Natural killer cell (primary cell): ENCODE data around the gene MICU2. TPM values are rescaled to one million over a fixed set of nuclear protein-coding genes. Genes with fewer than 3 reads are reported as not detected.

Experiments
- ATAC-seq, 3 donors: fragments of 150-1000 bp in 2 of 3; fragments of 200-7000 bp in 1 of 3; cut with Tn5 transposase; 1 replicate in 1 of 3; 2 replicates in 2 of 3; pipeline ENCODE4 v1.10.0; 2021; ENCODE audit warnings: mild to moderate bottlenecking in 2 of 3, moderate library complexity in 2 of 3
- DNase-seq, 2 donors: peaks; one replicate each; pipeline versions ENCODE4 v3.0.0 to v3.0.0-alpha.2; 2013 to 2021; ENCODE audit warnings: mixed read lengths in 1 of 2
- H3K27ac ChIP-seq: one replicate; pipeline ENCODE4 v1.5.1; 2013; ENCODE audit warnings: mild to moderate bottlenecking, low read length
- H3K27me3 ChIP-seq: one replicate; pipeline ENCODE4 v1.6.1; 2013; ENCODE audit warnings: low read length; ENCODE audit not compliant: control insufficient read depth, insufficient read depth
- H3K36me3 ChIP-seq: one replicate; pipeline ENCODE4 v1.6.1; 2013; ENCODE audit warnings: low read length; ENCODE audit not compliant: control insufficient read depth, insufficient read depth
- H3K4me1 ChIP-seq: one replicate; pipeline ENCODE4 v1.6.1; 2013; ENCODE audit warnings: low read length; ENCODE audit not compliant: control insufficient read depth, insufficient read depth
- H3K4me3 ChIP-seq: one replicate; pipeline ENCODE4 v1.5.1; 2013; ENCODE audit warnings: low read length
- H3K9me3 ChIP-seq: one replicate; pipeline ENCODE4 v1.6.1; 2013; ENCODE audit warnings: low read length; ENCODE audit not compliant: control insufficient read depth, insufficient read depth
- H3K27ac Mint-ChIP-seq, 2 donors: one replicate each; pipeline ENCODE4 v1.8.0; 2022; ENCODE audit warnings: mild to moderate bottlenecking in 2 of 2, mixed read lengths in 2 of 2, moderate library complexity in 1 of 2
- H3K27me3 Mint-ChIP-seq, 2 donors: one replicate each; pipeline ENCODE4 v1.8.0; 2022; ENCODE audit warnings: low read depth in 2 of 2, mixed read lengths in 2 of 2
- H3K36me3 Mint-ChIP-seq: one replicate; pipeline ENCODE4 v1.8.0; 2022; ENCODE audit warnings: mixed read lengths
- H3K4me1 Mint-ChIP-seq, 2 donors: one replicate each; pipeline ENCODE4 v1.8.0; 2022; ENCODE audit warnings: mixed read lengths in 2 of 2
- H3K4me3 Mint-ChIP-seq: one replicate; pipeline ENCODE4 v1.8.0; 2022; ENCODE audit warnings: mild to moderate bottlenecking, moderate library complexity, mixed read lengths
- H3K9me3 Mint-ChIP-seq, 2 donors: one replicate each; pipeline ENCODE4 v1.8.0; 2022; ENCODE audit warnings: mixed read lengths in 2 of 2
- WGBS: methylation state at CpG from one replicate; pipeline ENCODE4 v1.1.7; 2013; ENCODE audit warnings: missing lambda C conversion rate; ENCODE audit not compliant: insufficient coverage; 5-methylcytosine and 5-hydroxymethylcytosine counted together
- intact Hi-C: fragments of 100-400 bp; cut with micrococcal nuclease; formaldehyde crosslinking; loops from one replicate; pipeline ENCODE4 v1.14.2; 2022
- total RNA-seq, 4 donors: library from RNA; stranded (reverse); fragments of 120-200 nt in 1 of 4; gene quantifications; one replicate each; pipeline versions ENCODE4 v1.2.3 to v1.2.4, GENCODE V29; 2013 to 2022
- TF ChIP-seq, protein P1 (sequence below): fragments of 200-600 bp; IDR thresholded peaks from one replicate; pipeline ENCODE4 v1.8.0; 2022; ENCODE audit warnings: antibody characterized with exemption

Gene MICU2
- total RNA-seq, 3 donors from 2014 or later (not counting 1 experiment from before 2014, with no cell fraction given) = 40.2 to 47.1 (median 41.4) TPM

- peaks cover 40% of the 10 kb centered on the region for H3K36me3 ChIP-seq
- intact Hi-C loops = no loop called here
- H3K9me3 Mint-ChIP-seq = no peaks in the 10 kb centered on the region
Observed at GRCh38 chr13:21522130-21522529, 81.8 kb downstream of the MICU2 start.

DNA sequence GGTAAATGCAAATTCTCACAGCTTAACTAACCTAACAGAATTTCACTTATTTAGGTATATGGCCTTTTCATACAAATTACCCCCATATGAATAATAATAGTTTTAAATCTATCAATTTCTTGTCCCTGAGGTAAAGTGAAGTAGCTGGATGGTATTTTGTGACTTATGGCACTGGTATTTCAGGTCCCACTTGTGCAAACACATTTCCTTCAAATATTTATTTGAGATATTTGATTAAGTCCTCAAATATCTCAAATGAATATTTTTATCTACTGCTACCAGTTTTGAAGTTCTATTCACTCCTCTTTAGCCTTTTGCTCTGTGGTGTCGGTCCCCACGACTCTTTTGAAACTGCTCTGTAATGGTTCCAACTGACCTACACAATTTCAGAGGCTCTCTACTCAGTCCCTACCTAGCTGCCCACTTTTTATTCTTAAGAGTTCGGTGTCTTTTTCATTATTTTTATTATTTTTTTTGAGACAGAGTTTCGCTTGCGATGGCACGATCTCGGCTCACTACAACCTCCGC, 85.3 kb downstream of the MICU2 start:
- Mint-ChIP-seq H3K27ac (peak overlapping the region in 1 of 2 donors; percentile 66), H3K36me3 (no peaks in the 10 kb centered on the region), H3K27me3 (no peaks in the 10 kb centered on the region), H3K4me1 (peaks cover 4 to 5% of the 10 kb centered on the region in 2 donors), H3K4me3 (no peak overlapping the region), H3K9me3 (no peaks in the 10 kb centered on the region)
- intact Hi-C loops = no loop called here
- ATAC-seq (no peak), DNase-seq (no peak)
- TF ChIP-seq, protein P1, sequence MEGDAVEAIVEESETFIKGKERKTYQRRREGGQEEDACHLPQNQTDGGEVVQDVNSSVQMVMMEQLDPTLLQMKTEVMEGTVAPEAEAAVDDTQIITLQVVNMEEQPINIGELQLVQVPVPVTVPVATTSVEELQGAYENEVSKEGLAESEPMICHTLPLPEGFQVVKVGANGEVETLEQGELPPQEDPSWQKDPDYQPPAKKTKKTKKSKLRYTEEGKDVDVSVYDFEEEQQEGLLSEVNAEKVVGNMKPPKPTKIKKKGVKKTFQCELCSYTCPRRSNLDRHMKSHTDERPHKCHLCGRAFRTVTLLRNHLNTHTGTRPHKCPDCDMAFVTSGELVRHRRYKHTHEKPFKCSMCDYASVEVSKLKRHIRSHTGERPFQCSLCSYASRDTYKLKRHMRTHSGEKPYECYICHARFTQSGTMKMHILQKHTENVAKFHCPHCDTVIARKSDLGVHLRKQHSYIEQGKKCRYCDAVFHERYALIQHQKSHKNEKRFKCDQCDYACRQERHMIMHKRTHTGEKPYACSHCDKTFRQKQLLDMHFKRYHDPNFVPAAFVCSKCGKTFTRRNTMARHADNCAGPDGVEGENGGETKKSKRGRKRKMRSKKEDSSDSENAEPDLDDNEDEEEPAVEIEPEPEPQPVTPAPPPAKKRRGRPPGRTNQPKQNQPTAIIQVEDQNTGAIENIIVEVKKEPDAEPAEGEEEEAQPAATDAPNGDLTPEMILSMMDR = no peak
- no peaks in the 10 kb centered on the region for H3K4me1 ChIP-seq
- WGBS = 94% methylated on average over 8 of the region's 8 CpGs
- no peak overlapping the region for H3K27ac ChIP-seq
- H3K27me3 ChIP-seq = no peaks in the 10 kb centered on the region
- no peak overlapping the region for H3K4me3 ChIP-seq
- H3K36me3 ChIP-seq = peaks cover 41% of the 10 kb centered on the region
- no peaks in the 10 kb centered on the region for H3K9me3 ChIP-seq

More at GRCh38 chr13:21522130-21522529, 81.8 kb downstream of the MICU2 start:
- no peak overlapping the region for H3K27ac ChIP-seq
- peaks cover 4 to 10% of the 10 kb centered on the region in 2 donors for H3K4me1 Mint-ChIP-seq
- no peaks in the 10 kb centered on the region for H3K36me3 Mint-ChIP-seq
- no peaks in the 10 kb centered on the region for H3K4me1 ChIP-seq
- no CpG with 5 or more reads among the region's 1 CpG for WGBS
- H3K27me3 Mint-ChIP-seq = no peaks in the 10 kb centered on the region
- DNase-seq = no peak
- no peak overlapping the region for H3K4me3 ChIP-seq
- no peak overlapping the region for H3K4me3 Mint-ChIP-seq
- no peak for ATAC-seq
- H3K27me3 ChIP-seq = no peaks in the 10 kb centered on the region
- TF ChIP-seq, protein P1 = no peak
- H3K9me3 ChIP-seq = no peaks in the 10 kb centered on the region
- no peak overlapping the region for H3K27ac Mint-ChIP-seq

DNA sequence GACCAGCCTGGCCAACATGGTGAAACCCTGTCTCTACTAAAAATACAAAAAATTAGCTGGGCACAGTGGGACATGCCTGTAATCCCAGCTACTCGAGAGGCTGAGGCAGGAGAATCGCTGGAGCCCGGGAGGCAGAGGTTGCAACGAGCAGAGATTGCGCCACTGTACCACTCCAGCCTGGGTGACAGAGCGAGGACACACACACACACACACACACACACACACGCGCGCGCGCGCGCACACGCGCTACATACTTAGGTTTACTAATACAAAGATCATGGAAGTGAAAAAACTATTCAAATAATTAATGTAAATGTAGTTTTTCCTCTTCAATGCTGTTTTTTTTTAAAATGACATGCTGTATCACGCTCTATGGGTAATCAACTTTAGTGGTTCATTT, 86.4 kb downstream of the MICU2 start:
- Histone ChIP-seq H3K4me1 (no peaks in the 10 kb centered on the region), H3K27me3 (no peaks in the 10 kb centered on the region), H3K36me3 (peaks cover 37% of the 10 kb centered on the region), H3K4me3 (no peak overlapping the region), H3K9me3 (no peaks in the 10 kb centered on the region), H3K27ac (no peak overlapping the region)
- ATAC-seq = no peak
- H3K4me1 Mint-ChIP-seq = peaks cover 4 to 5% of the 10 kb centered on the region in 2 donors
- intact Hi-C loops = no loop called here
- no peak overlapping the region for H3K27ac Mint-ChIP-seq
- H3K9me3 Mint-ChIP-seq = no peaks in the 10 kb centered on the region
- WGBS = 100% methylated on average over 6 of the region's 16 CpGs
- H3K27me3 Mint-ChIP-seq = no peaks in the 10 kb centered on the region
- TF ChIP-seq, protein P1 = no peak
- H3K4me3 Mint-ChIP-seq = no peak overlapping the region
- DNase-seq = no peak
- peaks cover 5% of the 10 kb centered on the region for H3K36me3 Mint-ChIP-seq

- H3K27me3 Mint-ChIP-seq = no peaks in the 10 kb centered on the region
- Histone ChIP-seq H3K27me3 (no peaks in the 10 kb centered on the region), H3K9me3 (no peaks in the 10 kb centered on the region), H3K4me3 (no peak overlapping the region), H3K4me1 (no peaks in the 10 kb centered on the region), H3K27ac (no peak overlapping the region), H3K36me3 (peaks cover 31% of the 10 kb centered on the region)
- peaks cover 4 to 5% of the 10 kb centered on the region in 2 donors for H3K4me1 Mint-ChIP-seq
- ATAC-seq (no peak), DNase-seq (no peak)
- H3K36me3 Mint-ChIP-seq = peaks cover 8% of the 10 kb centered on the region
- no peak overlapping the region for H3K4me3 Mint-ChIP-seq
- 100% methylated on average over 1 of the region's 2 CpGs for WGBS
- intact Hi-C loops = no loop called here
- peak overlapping the region in 1 of 2 donors; percentile 80 for H3K27ac Mint-ChIP-seq
- no peaks in the 10 kb centered on the region for H3K9me3 Mint-ChIP-seq
- TF ChIP-seq, protein P1 = no peak
Observed at GRCh38 chr13:21516805-21517204, 87.2 kb downstream of the MICU2 start.
